A172 (cell line): Measurements from ENCODE around the gene RBX1. TPM values are rescaled to one million over a fixed set of nuclear protein-coding genes. Genes with fewer than 3 reads are reported as not detected.
A peak's percentile ranks its signal among the peaks of the same experiment; 100 is the strongest.
"Not testable (repeated sequence)": the region's sequence is repeated elsewhere in the genome, so short reads cannot be mapped to it uniquely, and the experiment has no call there.

Experiments used
- DNase-seq: peaks from one replicate; pipeline ENCODE4 v3.0.0-alpha.2; 2015; ENCODE audit warnings: low spot score
- total RNA-seq: library from RNA; depleted of rRNA; stranded (reverse); fragments of >200 nt; shearing (Covaris generic); gene quantifications from 2 replicates; pipeline ENCODE4 v1.2.3, GENCODE V29; 2014

Gene RBX1
- total RNA-seq, 1 experiment from 2014 or later = 101 TPM

DNA sequence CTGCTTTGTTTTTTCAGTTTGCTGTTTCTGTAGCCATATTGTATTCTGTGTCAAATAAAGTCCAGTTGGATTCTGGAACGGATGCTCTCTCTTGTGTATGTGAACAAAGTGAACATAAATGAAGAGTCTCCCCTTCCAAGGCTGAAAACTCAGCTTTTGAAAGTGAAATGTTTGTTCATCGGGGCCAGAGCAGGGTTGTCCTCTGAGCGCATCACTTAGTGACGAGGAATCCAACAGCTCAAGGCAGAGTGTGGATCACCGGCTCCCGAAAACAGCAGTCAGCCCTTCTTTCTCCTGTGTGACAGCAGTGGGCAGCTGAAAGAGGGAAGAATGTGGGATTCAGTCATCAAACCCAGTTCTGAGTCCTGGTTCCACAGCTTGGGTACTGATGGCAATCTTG lies 21.4 kb downstream of the RBX1 start:
- no peak for DNase-seq

GRCh38 chr22:40973144-40973543 lies 22.0 kb downstream of the RBX1 start:
- no peak for DNase-seq

DNA sequence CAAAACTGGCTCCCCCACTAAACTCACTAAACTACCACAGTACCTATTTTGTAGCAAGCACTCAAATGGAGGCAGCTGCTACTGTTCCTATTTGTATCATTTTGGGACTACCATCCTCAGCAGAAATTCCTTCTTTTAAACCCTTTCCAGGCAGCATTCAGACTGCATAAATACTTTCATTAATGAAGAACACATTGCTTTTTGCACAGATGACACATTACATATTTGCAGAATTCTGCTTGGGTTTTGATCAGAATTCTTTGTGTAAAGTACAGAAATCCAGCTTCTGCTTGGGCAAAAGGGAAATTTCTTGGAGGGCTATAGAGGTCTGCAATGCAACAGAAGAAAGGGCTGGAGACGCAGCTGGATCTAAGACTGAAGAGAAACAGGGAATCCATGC lies 24.2 kb downstream of the RBX1 start:
- DNase-seq = no peak

GRCh38 chr22:40976866-40977700 lies 25.9 kb downstream of the RBX1 start:
- no peak for DNase-seq

DNA sequence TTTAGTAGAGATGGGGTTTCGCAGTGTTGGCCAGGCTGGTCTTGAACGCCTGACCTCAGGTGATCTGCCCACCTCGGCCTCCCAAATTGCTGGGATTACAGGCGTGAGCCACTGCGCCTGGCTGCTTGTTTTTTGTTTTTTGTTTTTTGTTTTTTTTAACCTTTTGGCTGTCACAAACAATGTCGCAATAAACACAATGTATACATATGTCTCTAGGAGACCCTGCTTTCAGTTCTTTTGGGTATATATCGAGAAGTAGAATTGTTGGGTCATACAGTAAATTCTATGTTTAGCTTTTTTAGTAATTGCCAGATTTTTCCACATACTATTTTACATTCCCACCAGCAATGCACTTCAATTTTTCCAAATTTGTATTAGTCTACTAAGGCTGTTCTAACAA lies 28.0 kb downstream of the RBX1 start:
- no peak for DNase-seq

GRCh38 chr22:40979871-40980270 lies 28.7 kb downstream of the RBX1 start:
- DNase-seq = no peak

DNA sequence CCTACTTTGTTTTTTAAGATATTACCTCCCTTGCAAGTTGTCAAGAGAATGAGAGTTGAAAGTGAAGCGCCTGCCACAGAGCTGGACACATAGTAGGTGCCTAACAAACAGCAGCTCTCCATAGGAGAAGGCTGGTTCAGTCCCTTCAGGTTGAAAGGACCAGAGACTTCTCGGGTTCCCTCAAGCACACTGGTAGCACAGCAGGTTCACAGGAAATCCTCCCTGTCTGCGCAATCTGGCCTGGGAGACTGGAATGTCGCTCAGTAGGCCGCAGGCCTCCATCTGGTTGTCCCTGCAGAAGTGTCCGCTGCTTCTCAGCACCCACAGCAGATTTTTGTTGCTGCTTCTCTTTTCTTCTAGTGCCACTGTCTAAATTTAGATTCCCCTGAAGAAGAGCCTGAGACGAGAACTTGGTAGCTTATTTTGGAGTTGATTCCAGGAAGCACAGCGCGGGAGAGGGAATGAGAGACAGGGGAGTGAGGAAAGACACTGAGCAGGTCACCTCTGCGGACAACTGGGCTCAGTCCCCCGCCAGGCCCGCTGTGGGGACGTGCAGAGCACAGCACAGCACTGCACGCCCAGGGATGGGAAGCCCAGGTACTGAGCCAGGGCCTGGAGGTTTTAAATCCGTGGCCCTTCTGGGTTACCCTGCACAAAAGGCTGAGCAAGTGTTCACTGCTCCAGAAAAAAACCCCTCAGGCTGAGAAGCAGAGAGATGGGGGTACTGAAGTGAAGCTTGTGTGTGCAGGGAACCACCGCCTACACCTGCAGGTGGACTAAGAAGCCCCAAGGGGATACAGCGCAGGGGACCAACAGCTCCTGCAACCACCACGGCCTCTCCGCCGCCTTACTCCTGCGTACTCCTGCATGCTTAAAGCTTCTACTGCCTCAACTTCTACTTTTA lies 31.6 kb downstream of the RBX1 start:
- DNase-seq = no peak

DNA sequence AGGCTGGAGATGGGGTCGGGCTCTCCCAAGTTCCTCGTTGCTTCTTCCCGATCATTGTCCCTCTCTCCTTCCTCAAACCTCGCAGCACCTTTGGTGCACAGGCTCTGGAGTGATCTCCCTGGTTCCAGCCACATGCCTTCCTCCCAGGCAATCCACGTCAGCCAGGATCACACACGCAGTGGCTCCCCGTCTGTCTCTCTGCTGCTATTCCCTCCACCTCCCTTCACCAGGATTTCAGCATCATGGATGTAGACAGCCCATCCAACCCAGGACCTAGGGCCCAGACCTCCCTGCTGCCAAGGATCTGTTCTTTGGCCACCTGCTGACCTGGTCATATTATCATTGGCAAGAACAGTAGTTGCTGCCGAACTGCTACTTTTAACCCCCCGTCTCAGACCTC lies 40.1 kb downstream of the RBX1 start:
- no peak for DNase-seq

- DNase-seq = no peak
Observed at GRCh38 chr22:40995821-40996220, 44.6 kb downstream of the RBX1 start.

GRCh38 chr22:40997520-40997919 lies 46.3 kb downstream of the RBX1 start:
- DNase-seq = no peak

DNA sequence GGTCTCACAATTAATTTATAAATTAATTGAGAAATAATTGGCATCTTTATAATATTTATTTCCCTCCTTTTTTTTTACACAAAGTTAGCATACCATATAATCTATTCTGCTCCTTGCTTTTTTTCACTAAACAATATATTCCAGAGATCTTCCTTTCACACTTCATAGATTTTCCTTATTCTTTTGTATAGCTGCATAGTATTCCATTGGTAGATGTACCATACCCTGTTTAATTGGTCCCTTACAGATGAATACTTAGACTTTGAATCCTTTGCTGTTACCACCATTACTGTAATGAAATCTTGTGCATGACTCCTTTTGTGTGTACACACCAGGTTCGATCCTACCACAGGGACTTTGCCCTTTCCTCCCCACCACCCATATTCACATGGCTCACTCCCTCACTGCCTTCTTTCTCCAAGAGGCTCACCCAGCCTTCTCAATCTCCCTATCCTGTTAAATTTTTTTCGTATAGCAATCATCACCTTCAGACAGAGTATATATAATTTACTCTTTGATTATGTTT lies 48.9 kb downstream of the RBX1 start:
- no peak for DNase-seq

GRCh38 chr22:41000941-41001721 lies 50.0 kb downstream of the RBX1 start:
- no peak for DNase-seq

DNA sequence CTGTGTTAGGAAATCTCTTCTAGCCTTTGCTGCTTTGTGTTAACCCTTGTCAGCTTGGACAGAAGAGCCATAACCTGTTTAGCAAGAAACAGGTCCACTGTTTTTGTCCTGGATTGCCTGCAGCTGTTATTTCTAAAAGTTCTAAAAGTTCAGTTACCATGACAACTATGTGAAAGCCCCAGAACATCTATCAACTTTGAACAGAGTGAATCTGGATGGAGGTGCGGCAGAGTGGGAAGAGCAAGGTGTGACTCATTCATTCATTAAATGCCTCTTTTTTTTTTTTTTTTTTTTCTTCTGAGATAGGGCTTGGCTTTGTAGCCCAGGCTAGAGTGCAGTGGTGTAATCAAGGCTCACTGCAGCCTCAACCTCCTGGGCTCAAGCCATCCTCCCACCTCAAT lies 50.5 kb downstream of the RBX1 start:
- peak; percentile 35 for DNase-seq

DNA sequence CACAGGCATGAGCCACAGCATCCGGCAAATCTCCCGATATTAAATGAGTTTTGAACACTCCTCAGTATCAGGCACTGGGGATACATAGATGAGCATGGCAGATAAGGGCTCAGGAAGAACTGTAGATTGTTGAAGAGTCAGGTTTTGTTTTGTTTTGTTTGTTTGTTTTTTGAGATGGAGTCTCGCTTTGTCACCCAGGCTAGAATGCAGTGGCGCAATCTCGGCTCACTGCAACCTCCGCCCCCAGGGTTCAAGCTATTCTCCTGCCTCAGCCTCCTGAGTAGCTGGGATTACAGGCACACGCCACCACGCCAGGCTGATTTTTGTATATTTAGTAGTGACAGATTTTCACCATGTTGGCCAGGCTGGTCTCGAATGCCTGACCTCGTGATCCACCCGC lies 51.2 kb downstream of the RBX1 start:
- DNase-seq = not testable (repeated sequence)

- no peak for DNase-seq
Observed at GRCh38 chr22:41003066-41003465, 51.9 kb downstream of the RBX1 start.

- no peak for DNase-seq
Observed at GRCh38 chr22:41003976-41004375, 52.8 kb downstream of the RBX1 start.

GRCh38 chr22:41009222-41009948 lies 58.2 kb downstream of the RBX1 start:
- no peak for DNase-seq

DNA sequence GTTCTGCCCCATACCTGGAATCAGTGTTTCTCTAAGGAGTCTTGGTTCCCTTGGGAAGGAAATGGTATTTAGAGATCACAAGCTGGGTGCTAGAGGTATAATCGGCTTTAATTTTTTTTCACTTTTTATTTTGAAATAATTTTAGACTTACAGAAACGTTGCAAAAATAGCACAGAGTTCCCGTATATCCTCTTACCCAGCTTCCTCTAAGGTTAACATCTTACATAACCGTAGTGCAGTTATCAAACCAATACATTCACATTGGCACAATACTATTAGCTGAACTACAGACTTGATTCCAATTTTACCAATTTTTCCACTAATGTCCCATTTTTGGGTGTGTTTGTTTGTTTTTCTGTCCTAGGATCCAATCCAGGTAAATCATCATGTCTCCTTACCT lies 63.8 kb downstream of the RBX1 start:
- DNase-seq = no peak

DNA sequence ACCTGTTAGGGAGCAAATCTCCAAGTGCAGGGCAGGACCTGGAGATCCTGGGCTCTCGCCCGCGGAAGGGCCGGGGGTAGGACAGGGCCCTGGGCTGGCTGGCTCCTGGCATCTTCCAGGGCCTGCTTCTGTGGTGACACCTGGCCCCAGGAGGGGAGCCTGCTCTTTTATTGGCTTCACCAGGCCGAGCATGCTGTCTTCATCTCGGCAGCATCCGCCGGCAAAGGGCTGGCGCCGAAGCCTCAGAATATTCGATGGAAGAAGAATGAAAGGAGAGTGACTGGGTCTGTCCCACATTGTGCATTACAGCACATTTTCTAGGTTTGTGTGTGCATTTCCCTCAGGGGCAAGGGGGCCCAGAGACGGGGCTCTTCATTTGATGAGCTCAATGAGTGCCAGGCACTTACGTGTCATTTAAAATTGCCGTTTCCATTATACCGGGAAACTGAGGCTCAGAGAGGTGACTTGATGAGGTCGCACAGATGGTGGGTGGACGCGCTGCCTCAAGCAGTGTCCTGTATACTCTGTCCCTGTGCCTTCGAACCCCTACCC lies 70.0 kb downstream of the RBX1 start:
- DNase-seq = no peak

- peak; percentile 8 for DNase-seq
Observed at GRCh38 chr22:41021613-41022454, 70.7 kb downstream of the RBX1 start.
